GM12875 (cell line): ENCODE results near the gene SRR.
A peak's percentile ranks its signal among the peaks of the same experiment; 100 is the strongest.

Source experiments
- H3K4me3 ChIP-seq: one replicate; pipeline ENCODE4 v1.5.1; 2011; ENCODE audit warnings: low read depth, low read length, control low read depth
- TF ChIP-seq, protein P1 (sequence below): IDR thresholded peaks from 2 replicates; pipeline ENCODE4 v1.5.1; 2011; ENCODE audit warnings: low read depth, mild to moderate bottlenecking, control low read depth, inconsistent platforms, low read length, moderate library complexity, borderline replicate concordance; ENCODE audit not compliant: insufficient read depth

The SRR gene

GRCh38 chr17:2266045-2266864 lies 37.5 kb upstream of the SRR start:
- peak overlapping the region; percentile 11 for H3K4me3 ChIP-seq
- TF ChIP-seq, protein P1, sequence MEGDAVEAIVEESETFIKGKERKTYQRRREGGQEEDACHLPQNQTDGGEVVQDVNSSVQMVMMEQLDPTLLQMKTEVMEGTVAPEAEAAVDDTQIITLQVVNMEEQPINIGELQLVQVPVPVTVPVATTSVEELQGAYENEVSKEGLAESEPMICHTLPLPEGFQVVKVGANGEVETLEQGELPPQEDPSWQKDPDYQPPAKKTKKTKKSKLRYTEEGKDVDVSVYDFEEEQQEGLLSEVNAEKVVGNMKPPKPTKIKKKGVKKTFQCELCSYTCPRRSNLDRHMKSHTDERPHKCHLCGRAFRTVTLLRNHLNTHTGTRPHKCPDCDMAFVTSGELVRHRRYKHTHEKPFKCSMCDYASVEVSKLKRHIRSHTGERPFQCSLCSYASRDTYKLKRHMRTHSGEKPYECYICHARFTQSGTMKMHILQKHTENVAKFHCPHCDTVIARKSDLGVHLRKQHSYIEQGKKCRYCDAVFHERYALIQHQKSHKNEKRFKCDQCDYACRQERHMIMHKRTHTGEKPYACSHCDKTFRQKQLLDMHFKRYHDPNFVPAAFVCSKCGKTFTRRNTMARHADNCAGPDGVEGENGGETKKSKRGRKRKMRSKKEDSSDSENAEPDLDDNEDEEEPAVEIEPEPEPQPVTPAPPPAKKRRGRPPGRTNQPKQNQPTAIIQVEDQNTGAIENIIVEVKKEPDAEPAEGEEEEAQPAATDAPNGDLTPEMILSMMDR, result no peak

DNA sequence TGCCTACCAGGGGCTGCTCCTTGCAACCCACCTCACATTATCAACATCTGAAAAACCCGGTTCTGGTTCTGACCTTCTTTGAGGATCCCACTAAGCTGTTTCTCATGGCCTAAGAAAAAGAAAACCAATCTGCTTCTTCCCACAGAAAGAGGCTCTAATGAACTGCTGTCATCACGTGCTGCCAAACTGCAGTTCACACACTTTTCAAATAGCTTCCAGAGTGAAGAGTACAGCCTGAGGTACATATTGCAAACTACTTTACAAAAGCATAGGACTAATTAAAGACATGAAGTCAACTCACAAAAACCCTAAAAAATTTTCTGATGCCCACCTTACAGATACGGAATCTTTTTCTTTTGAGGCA lies 36.9 kb upstream of the SRR start:
- TF ChIP-seq, protein P1, result no peak
- H3K4me3 ChIP-seq, result peak overlapping the region; percentile 11

- TF ChIP-seq, protein P1, result no peak
- H3K4me3 ChIP-seq, result no peak overlapping the region
These were observed 36.4 kb upstream of the SRR start for GRCh38 chr17:2267354-2267753.

DNA sequence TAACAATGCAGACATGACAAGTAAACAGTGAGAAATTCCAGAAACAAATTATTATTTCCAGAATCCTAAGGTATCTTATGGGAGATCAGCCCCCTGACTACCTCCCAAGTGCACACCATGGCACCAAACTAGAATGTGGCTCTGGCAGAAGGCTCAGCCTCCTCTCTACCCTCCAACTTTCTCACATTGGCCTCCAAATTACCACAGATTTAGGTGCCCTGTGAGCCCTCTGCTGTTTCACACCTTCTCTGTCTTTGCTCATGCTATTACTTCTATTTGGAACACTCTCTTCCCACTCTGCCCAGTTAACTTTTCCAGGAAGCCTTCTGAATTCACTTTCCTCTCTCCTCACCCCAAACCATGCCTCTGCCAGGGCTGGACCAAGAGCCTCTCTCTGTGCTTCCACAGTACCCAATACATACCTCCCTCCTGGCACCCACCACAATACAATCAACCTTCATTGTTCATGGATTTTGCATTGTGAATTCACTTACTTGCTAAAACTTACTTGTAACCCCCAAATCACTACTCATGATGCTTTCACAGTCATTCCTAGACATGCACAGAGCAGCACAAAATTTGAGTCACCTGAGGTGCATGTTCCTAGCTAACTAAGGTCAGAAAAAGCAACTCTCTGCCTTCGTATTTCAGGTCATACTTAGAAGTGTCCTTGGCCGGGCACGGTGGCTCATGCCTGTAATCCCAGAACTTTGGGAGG lies 31.6 kb upstream of the SRR start:
- TF ChIP-seq, protein P1, result no peak

DNA sequence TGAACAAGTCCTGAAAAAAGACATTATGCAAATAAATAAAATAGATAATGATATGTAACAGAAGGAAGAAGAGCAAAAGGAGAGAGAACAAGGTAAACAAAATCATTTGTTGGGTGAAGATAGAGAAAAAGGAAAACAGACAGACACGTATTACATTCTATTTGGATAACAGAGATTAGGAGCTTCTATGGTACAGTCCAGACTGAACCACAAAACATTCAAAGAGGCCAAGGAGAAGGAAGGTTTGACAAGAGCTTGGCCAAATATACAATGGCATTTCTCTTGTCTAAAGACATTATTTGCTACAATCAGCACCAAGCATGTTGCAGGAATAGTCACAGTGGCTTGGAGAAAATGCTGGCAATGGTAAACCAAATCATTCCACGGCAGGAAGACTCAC lies 29.3 kb upstream of the SRR start:
- TF ChIP-seq, protein P1, result no peak

More for the DNA sequence above, 31.6 kb upstream of the SRR start:
- H3K4me3 ChIP-seq, result no peak overlapping the region

DNA sequence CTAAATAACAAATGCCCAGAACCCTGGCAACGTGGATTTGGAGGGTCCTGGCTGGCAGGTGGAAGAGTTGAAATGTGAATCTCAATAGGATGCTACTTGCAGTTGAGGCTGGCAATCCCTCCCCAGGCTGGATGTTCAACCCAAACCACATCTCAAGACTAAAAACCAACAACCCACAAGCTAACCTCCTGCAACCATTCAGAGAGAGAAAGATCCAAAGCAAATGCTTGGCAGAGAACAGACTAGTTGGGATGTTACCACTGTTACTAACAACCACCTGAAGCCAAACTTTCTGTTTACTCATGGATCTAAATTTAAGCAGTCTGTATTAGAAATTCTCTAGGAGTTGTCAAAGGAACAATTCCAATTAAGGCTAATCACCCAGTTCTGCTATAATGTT lies 28.0 kb upstream of the SRR start:
- H3K4me3 ChIP-seq, result no peak overlapping the region

More for the DNA sequence above, 29.3 kb upstream of the SRR start:
- no peak overlapping the region for H3K4me3 ChIP-seq

More for the DNA sequence above, 28.0 kb upstream of the SRR start:
- TF ChIP-seq, protein P1, result no peak
